Keratinocyte (primary cell): Measurements from ENCODE around the gene OVAAL. TPM values are rescaled to one million over a fixed set of nuclear protein-coding genes. Genes with fewer than 3 reads are reported as not detected.

Experiments
- DNase-seq: peaks from one replicate; pipeline ENCODE4 v3.0.0-alpha.2; 2011; ENCODE audit warnings: low read depth, missing footprints, low spot score
- FAIRE-seq: peaks from 2 replicates; lab custom pipeline; 2011; peaks lifted over from hg19 to GRCh38; lab: Jason Lieb, UNC
- H2AFZ ChIP-seq: 2 replicates; pipeline ENCODE4 v1.6.0; 2012; ENCODE audit warnings: low read length, control low read depth, inconsistent platforms; ENCODE audit not compliant: control insufficient read depth
- H3K27ac ChIP-seq: 2 replicates; pipeline ENCODE4 v1.5.1; 2011; ENCODE audit warnings: low read length; ENCODE audit not compliant: control insufficient read depth, insufficient read depth
- H3K27me3 ChIP-seq: 3 replicates; pipeline ENCODE4 v1.6.0; 2011; ENCODE audit warnings: low read length; ENCODE audit not compliant: control insufficient read depth, insufficient read depth; ENCODE audit errors: extremely low read depth
- H3K36me3 ChIP-seq, 2 experiments: 2 replicates in 1 of 2; 3 replicates in 1 of 2; pipeline ENCODE4 v1.5.1; 2011; ENCODE audit warnings: low read length in 2 of 2, mild to moderate bottlenecking in 1 of 2; ENCODE audit not compliant: control insufficient read depth in 2 of 2, insufficient read depth in 2 of 2; ENCODE audit errors: extremely low read depth in 1 of 2
- H3K4me1 ChIP-seq: 3 replicates; pipeline ENCODE4 v1.5.1; 2011; ENCODE audit warnings: low read length; ENCODE audit not compliant: control insufficient read depth, insufficient read depth; ENCODE audit errors: extremely low read depth
- H3K4me2 ChIP-seq: 3 replicates; pipeline ENCODE4 v1.6.0; 2011; ENCODE audit warnings: low read depth, low read length; ENCODE audit not compliant: control insufficient read depth, insufficient read depth; ENCODE audit errors: extremely low read depth
- H3K4me3 ChIP-seq, 3 experiments: fragments of 200-600 bp in 1 of 3; sonication (generic) in 1 of 3; 2 replicates in 2 of 3; 3 replicates in 1 of 3; pipeline ENCODE4 v1.5.1; 2011 to 2016; ENCODE audit warnings: low read length in 3 of 3, mild to moderate bottlenecking in 3 of 3, control low read depth in 2 of 3, inconsistent platforms in 1 of 3, low read depth in 1 of 3, mixed read lengths in 1 of 3, mixed run types in 1 of 3, moderate library complexity in 1 of 3; ENCODE audit not compliant: control insufficient read depth in 2 of 3, insufficient read depth in 2 of 3; ENCODE audit errors: extremely low read depth in 1 of 3
- H3K79me2 ChIP-seq: 2 replicates; pipeline ENCODE4 v1.6.0; 2012; ENCODE audit warnings: low read length; ENCODE audit not compliant: control insufficient read depth, insufficient read depth
- H3K9ac ChIP-seq: 3 replicates; pipeline ENCODE4 v1.6.0; 2011; ENCODE audit warnings: low read length; ENCODE audit not compliant: control insufficient read depth, insufficient read depth; ENCODE audit errors: extremely low read depth
- H3K9me1 ChIP-seq: 3 replicates; pipeline ENCODE4 v1.6.0; 2011; ENCODE audit warnings: low read length; ENCODE audit not compliant: control insufficient read depth, insufficient read depth; ENCODE audit errors: extremely low read depth
- H3K9me3 ChIP-seq: 2 replicates; pipeline ENCODE4 v1.5.1; 2012; ENCODE audit warnings: low read depth, low read length; ENCODE audit not compliant: control insufficient read depth
- H4K20me1 ChIP-seq: 3 replicates; pipeline ENCODE4 v1.6.0; 2011; ENCODE audit warnings: low read length; ENCODE audit not compliant: control insufficient read depth, insufficient read depth; ENCODE audit errors: extremely low read depth
- CTCF ChIP-seq, 3 experiments: IDR thresholded peaks in 1 of 3; conservative IDR thresholded peaks in 1 of 3; optimal IDR thresholded peaks in 1 of 3; 2 replicates in 2 of 3; 3 replicates in 1 of 3; pipeline versions ENCODE3 to v1.5.1; 2011; ENCODE audit warnings: low read length in 3 of 3, mild to moderate bottlenecking in 3 of 3, moderate library complexity in 2 of 3, control low read depth in 1 of 3, inconsistent platforms in 1 of 3; ENCODE audit not compliant: insufficient read depth in 2 of 3; ENCODE audit errors: extremely low read depth in 1 of 3
- EZH2 ChIP-seq: IDR thresholded peaks from one replicate; pipeline ENCODE4 v1.6.1; 2012; ENCODE audit warnings: inconsistent platforms, mild to moderate bottlenecking, low read length, moderate library complexity
- dilution Hi-C: fragments of 300-500 bp; cut with MboI; formaldehyde crosslinking; loops from one replicate; pipeline ENCODE4 v1.7.0; 2020; ENCODE audit warnings: low sequenced_read_pairs; ENCODE audit not compliant: extremely low pct_ligation_motif_present
- polyA plus RNA-seq, 5 experiments: library from polyadenylated mRNA; depleted of rRNA in 3 of 5; stranded (reverse) in 3 of 5; stranded (forward) in 1 of 5; unstranded in 1 of 5; fragments of >200 nt; gene quantifications; 1 replicate in 1 of 5; 2 replicates in 3 of 5; 3 replicates in 1 of 5; pipeline versions ENCODE4 v1.2.1 to v1.2.3, GENCODE V29; 2011 to 2012; ENCODE audit warnings: missing spikeins in 2 of 5, low read depth in 1 of 5, low replicate concordance in 1 of 5

Gene OVAAL
- polyA plus RNA-seq, 1 donor (not counting 4 experiments of a cell fraction or from before 2014, with no cell fraction given): not detected

- Histone ChIP-seq H3K27me3 (no peaks in the 10 kb centered on the region), H3K79me2 (no peaks in the 10 kb centered on the region), H3K9ac (no peak overlapping the region), H4K20me1 (no peaks in the 10 kb centered on the region), H3K4me1 (no peaks in the 10 kb centered on the region), H3K36me3 (no peaks in the 10 kb centered on the region), H3K4me3 (no peak overlapping the region), H3K9me3 (no peaks in the 10 kb centered on the region), H3K4me2 (no peak overlapping the region), H3K9me1 (no peaks in the 10 kb centered on the region), H2AFZ (no peak overlapping the region), H3K27ac (no peak overlapping the region)
- TF ChIP-seq CTCF (optimal IDR thresholded peaks at IDR 0.05 in 1 of 3, IDR thresholded peaks at IDR 0.05 in 1 of 3, conservative IDR thresholded peaks at IDR 0.05 in 1 of 3; ENCODE audit: extremely low read depth in 1 of 3, insufficient read depth in 2 of 3, low read length in 3 of 3): no peak
- TF ChIP-seq EZH2: no peak
- no peak for DNase-seq
- dilution Hi-C loops: no loop called here
- no peak for FAIRE-seq
These were observed 38.8 kb downstream of the OVAAL start for GRCh38 chr1:180597520-180597919.

GRCh38 chr1:180598333-180598974, 39.7 kb downstream of the OVAAL start:
- no peaks in the 10 kb centered on the region for H3K9me1 ChIP-seq
- H3K4me2 ChIP-seq: no peak overlapping the region
- DNase-seq: no peak
- no peak for FAIRE-seq
- H3K79me2 ChIP-seq: no peaks in the 10 kb centered on the region
- no peak overlapping the region for H3K4me3 ChIP-seq
- no peaks in the 10 kb centered on the region for H3K4me1 ChIP-seq
- TF ChIP-seq EZH2: no peak
- no peak for TF ChIP-seq CTCF (optimal IDR thresholded peaks at IDR 0.05 in 1 of 3, IDR thresholded peaks at IDR 0.05 in 1 of 3, conservative IDR thresholded peaks at IDR 0.05 in 1 of 3; ENCODE audit: extremely low read depth in 1 of 3, insufficient read depth in 2 of 3, low read length in 3 of 3)
- no peaks in the 10 kb centered on the region for H3K9me3 ChIP-seq
- dilution Hi-C loops: no loop called here
- H2AFZ ChIP-seq: no peak overlapping the region
- no peaks in the 10 kb centered on the region for H3K27me3 ChIP-seq
- H3K27ac ChIP-seq: no peak overlapping the region
- no peaks in the 10 kb centered on the region for H4K20me1 ChIP-seq
- no peak overlapping the region for H3K9ac ChIP-seq
- H3K36me3 ChIP-seq: no peaks in the 10 kb centered on the region
